Stimulated activated CD4-positive, alpha-beta T cell treated with anti-CD3 and anti-CD28 coated beads, Interleukin-4, amount 100 ng/mL, for 1 hour (primary cell): ENCODE measurements around the gene CHRD.
A peak's percentile ranks its signal among the peaks of the same experiment; 100 is the strongest.

Experiments
- DNase-seq: peaks from one replicate; pipeline ENCODE4 v3.0.0-alpha.2; 2020

The CHRD gene

DNA sequence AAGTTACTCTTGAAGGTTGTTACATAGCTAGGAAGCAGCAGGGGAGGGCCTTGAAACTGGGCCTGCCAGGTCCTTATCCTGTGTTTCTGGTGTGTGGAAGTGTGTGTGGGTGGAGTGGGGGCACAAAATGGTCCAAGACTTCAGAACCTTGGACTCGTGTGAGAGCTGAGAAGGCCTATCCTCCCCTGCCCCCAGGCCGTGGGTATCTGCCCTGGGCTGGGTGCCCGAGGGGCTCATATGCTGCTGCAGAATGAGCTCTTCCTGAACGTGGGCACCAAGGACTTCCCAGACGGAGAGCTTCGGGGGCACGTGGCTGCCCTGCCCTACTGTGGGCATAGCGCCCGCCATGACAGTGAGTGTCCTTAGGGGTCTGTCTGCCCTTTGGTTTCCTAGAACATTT lies 4.5 kb downstream of the CHRD start:
- no peak for DNase-seq

DNA sequence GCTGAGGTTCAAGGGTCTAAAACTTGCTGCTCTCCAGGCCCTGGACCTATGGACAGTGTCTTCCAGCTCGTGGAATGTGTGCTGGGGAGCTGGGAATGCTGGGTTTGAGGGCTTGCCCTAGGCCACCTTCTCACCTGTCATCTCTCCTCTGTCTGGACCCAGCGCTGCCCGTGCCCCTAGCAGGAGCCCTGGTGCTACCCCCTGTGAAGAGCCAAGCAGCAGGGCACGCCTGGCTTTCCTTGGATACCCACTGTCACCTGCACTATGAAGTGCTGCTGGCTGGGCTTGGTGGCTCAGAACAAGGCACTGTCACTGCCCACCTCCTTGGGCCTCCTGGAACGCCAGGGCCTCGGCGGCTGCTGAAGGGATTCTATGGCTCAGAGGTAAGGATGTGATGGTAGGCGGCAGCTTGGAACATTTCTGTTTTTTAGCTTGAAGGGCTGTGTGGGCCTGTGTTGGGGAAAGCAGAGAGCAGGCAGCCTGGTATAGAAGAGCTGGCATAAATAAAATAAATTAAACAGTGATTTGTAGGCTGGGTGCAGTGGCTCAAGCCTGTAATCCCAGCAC lies 5.1 kb downstream of the CHRD start:
- no peak for DNase-seq

- no peak for DNase-seq
Observed at GRCh38 chr3:184386047-184386806, 6.4 kb downstream of the CHRD start.

- DNase-seq: no peak
Observed at GRCh38 chr3:184387174-184387714, 7.4 kb downstream of the CHRD start.

GRCh38 chr3:184388164-184388935 lies 8.5 kb downstream of the CHRD start:
- DNase-seq: no peak

GRCh38 chr3:184388936-184389230 lies 9.0 kb downstream of the CHRD start:
- no peak for DNase-seq

DNA sequence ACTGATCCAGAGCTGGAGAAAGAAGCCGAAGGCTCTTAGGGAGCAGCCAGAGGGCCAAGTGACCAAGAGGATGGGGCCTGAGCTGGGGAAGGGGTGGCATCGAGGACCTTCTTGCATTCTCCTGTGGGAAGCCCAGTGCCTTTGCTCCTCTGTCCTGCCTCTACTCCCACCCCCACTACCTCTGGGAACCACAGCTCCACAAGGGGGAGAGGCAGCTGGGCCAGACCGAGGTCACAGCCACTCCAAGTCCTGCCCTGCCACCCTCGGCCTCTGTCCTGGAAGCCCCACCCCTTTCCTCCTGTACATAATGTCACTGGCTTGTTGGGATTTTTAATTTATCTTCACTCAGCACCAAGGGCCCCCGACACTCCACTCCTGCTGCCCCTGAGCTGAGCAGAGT lies 9.5 kb downstream of the CHRD start:
- no peak for DNase-seq

- no peak for DNase-seq
Observed at GRCh38 chr3:184389935-184390528, 10.2 kb downstream of the CHRD start.

GRCh38 chr3:184391266-184391665 lies 11.4 kb downstream of the CHRD start:
- DNase-seq: no peak

- no peak for DNase-seq
Observed at GRCh38 chr3:184395320-184395660, 15.4 kb downstream of the CHRD start.

DNA sequence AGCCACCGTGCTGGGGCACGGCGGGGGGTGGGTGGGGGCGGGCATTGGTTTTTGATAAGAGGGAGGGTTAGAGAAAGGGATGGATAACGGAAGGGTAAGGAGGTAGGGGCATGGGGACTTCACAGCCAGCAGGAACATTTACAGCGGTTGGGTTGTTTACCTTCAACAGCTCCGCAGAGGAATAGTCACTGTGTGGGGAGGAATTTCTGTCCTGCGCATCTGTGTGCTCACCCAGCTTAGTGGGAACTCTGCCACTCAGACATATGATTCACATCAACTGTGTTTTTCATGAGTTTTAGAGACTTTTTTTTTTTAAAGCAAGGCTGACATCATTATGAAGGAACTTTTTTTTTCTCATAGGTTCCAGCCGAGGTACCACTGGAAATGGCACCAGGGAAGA lies 19.6 kb downstream of the CHRD start:
- no peak for DNase-seq

- DNase-seq: no peak
Observed at GRCh38 chr3:184405075-184406030, 25.5 kb downstream of the CHRD start.

GRCh38 chr3:184409331-184409926 lies 29.6 kb downstream of the CHRD start:
- no peak for DNase-seq

DNA sequence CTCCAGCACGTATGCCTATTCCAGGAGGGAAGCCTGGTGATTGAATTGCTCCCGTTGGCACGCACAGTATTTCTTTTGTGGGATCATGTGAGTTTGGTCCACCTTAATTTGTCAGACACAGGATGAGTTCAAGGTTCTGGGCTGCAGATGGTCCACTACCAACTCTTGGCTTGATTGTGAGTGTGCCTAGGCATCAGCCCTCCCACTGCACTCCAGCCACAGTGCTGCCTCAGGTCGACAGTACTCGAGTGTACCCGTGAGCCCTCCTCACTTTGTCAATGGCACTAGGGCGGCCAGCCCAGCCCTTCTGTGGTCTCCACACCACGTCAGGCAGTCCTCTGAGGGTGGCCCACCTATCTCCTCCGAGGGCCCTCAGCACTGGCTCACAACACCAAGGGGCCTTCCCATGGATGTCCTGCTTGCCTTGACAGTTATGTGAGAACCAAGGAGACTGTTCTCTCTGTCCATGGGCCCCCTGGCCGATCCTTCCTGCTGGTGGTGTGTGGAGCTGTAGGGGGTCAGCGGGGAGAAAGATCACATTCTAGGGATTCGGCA lies 30.2 kb downstream of the CHRD start:
- DNase-seq: no peak

DNA sequence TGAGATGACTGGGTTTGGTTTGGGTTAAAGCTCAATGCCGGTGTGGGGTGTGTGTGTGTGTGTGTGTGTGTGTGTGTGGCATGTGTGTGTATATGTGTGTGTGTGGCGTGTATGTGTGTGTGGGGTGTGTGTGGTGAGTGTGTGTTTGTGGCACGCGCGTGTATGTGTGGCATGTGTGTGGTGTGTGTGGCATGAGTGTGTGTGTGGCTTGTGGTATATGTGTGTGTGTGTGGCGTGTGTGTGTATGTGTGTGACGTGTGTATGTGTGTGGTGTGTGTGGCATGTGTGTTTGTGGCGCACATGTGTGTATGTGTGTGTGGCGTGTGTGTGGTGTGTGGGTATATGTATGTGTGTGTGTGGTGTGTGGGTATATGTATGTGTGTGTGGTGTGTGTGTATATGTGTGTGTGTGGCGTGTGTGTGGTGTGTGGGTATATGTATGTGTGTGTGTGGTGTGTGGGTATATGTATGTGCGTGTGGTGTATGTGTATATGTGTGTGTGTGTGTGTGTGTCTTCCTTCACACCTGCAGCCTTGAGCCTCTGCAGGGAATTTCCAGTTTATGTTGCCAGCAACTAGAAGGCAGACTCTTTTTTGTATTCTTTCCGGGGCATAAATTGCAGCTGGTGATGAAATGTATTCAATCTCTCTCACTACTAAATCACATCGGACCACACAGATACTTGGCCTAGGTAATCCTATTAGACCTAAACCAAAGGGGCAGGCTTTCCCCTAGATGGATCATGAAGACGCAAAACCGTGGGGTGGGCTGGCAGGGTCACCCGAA lies 34.8 kb downstream of the CHRD start:
- no peak for DNase-seq

DNA sequence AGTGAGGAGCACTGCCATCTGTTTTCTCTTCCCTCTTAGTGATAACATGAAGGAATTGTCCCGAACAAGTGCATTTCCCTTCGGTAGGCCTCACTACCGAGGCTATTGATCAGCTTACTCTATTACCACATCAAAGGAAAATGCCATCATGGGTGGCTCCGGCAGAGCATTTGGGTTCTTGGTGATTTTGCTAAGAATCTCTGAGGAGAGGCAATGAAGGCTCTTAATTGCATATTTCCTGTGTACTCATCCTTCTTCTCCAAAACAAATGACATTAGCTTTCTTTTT lies 35.3 kb downstream of the CHRD start:
- no peak for DNase-seq

GRCh38 chr3:184417619-184418327 lies 37.9 kb downstream of the CHRD start:
- DNase-seq: peak; percentile 72

DNA sequence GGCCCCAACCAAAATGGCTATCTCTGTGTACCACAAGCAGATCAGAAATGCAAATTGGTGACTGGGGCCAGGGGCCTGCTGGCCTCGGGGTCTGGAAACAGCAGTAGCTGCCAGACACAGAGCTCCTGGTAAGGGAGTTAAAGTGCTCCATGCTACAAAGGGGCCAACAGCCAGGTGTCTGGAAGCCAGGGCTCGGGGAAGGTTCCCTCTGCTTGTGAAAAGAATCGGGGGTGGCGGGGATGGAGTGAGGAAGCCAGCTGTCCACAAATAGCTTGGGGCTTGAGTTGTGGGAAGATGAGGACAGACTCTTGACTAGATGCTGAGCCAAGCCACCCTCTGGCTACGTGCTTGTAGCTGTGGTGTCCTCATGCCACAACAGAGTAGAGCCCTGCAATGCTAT lies 39.3 kb downstream of the CHRD start:
- DNase-seq: no peak

DNA sequence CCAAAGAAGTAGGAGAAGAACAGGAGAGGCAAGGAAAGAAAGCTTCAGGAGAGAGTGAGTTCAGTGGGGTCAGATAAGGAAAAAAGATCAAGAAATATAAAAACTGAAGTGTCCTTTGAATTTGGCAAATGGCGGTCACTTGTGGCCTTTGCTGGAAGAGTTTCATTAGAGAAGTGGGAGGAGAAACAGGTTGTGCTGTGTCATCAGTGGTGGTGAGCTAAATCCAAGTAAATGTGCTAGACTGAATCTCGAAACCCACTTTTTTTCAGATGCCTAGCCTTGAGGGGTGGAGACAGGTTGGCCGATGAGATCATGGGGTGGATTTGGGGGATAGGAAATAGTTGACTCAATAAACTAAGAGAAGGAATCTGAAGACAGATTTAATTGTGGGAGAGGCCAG lies 43.7 kb downstream of the CHRD start:
- no peak for DNase-seq

DNA sequence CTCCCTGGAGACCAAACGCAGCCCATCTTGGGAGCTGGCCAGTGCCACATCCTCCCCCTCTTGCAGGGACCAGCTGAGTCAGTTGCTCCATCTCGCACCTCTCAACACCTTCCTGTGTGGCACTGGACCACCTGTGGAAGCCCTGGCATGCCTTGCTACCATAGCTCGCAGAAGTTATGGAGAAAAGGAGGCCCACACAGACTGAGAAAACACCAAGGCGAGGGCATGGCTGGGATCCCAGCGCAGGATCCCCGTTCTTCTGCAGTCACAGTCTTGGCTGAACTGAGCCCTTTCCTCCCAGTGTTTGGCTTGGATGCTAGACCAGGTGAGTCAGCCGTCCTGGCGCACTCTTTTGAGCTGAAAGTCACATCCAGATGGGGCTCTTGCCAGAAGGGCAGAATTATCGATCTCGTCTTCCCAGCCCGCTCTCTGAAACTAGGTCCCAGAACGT lies 46.9 kb downstream of the CHRD start:
- no peak for DNase-seq
